Neural progenitor cell (in vitro differentiated cells): ENCODE data around the gene DEPDC1. TPM values are rescaled to one million over a fixed set of nuclear protein-coding genes. Genes with fewer than 3 reads are reported as not detected.

ENCODE experiments used
- DNase-seq: peaks from one replicate; pipeline ENCODE4 v3.0.0-alpha.2; 2016; ENCODE audit warnings: low spot score
- H2AFZ ChIP-seq: fragments of 200-600 bp; sonication (generic); replicated peaks from 2 replicates; pipeline ENCODE4 v1.6.1; 2016; ENCODE audit warnings: antibody characterized with exemption
- H3F3A ChIP-seq: fragments of 200-600 bp; sonication (generic); 2 replicates; pipeline ENCODE4 v1.6.1; 2016; ENCODE audit warnings: antibody characterized with exemption, low read depth
- H3K27ac ChIP-seq: fragments of 200-600 bp; sonication (generic); 2 replicates; pipeline ENCODE4 v1.5.1; 2016; ENCODE audit warnings: mild to moderate bottlenecking
- H3K27me3 ChIP-seq: fragments of 200-600 bp; sonication (generic); 2 replicates; pipeline ENCODE4 v1.6.1; 2016; ENCODE audit warnings: mild to moderate bottlenecking, moderate library complexity
- H3K36me3 ChIP-seq: fragments of 200-600 bp; sonication (generic); 2 replicates; pipeline ENCODE4 v1.5.1; 2016
- H3K4me1 ChIP-seq: fragments of 200-600 bp; sonication (generic); 2 replicates; pipeline ENCODE4 v1.6.1; 2016; ENCODE audit warnings: mixed run types
- H3K4me2 ChIP-seq: fragments of 200-600 bp; sonication (generic); 2 replicates; pipeline ENCODE4 v1.6.1; 2016
- H3K4me3 ChIP-seq: fragments of 200-600 bp; sonication (generic); 2 replicates; pipeline ENCODE4 v1.5.1; 2016
- H3K79me2 ChIP-seq: fragments of 200-600 bp; sonication (generic); 2 replicates; pipeline ENCODE4 v1.6.1; 2016; ENCODE audit warnings: low read depth
- H3K9ac ChIP-seq: fragments of 200-600 bp; sonication (generic); 2 replicates; pipeline ENCODE4 v1.6.1; 2016
- H3K9me3 ChIP-seq: fragments of 200-600 bp; sonication (generic); 2 replicates; pipeline ENCODE4 v1.5.1; 2016; ENCODE audit warnings: low read depth
- H4K20me1 ChIP-seq: fragments of 200-600 bp; sonication (generic); 2 replicates; pipeline ENCODE4 v1.6.1; 2016; ENCODE audit warnings: low read depth
- H3K27ac Mint-ChIP-seq: 3 replicates; pipeline ENCODE4 v1.8.0; 2021; ENCODE audit warnings: mixed read lengths
- H3K27me3 Mint-ChIP-seq: 2 replicates; pipeline ENCODE4 v1.8.0; 2022; ENCODE audit warnings: low read depth, mild to moderate bottlenecking, inconsistent platforms, moderate library complexity, mixed read lengths; ENCODE audit not compliant: insufficient read depth
- H3K36me3 Mint-ChIP-seq: 3 replicates; pipeline ENCODE4 v1.8.0; 2021; ENCODE audit warnings: mixed read lengths
- H3K4me1 Mint-ChIP-seq: 3 replicates; pipeline ENCODE4 v1.8.0; 2021; ENCODE audit warnings: mixed read lengths
- H3K4me3 Mint-ChIP-seq: 3 replicates; pipeline ENCODE4 v1.8.0; 2021; ENCODE audit warnings: mild to moderate bottlenecking, moderate library complexity, mixed read lengths
- H3K9me3 Mint-ChIP-seq: 3 replicates; pipeline ENCODE4 v1.8.0; 2020; ENCODE audit warnings: mixed read lengths
- CTCF ChIP-seq: fragments of 200-600 bp; sonication (generic); IDR thresholded peaks from 2 replicates; pipeline ENCODE4 v1.5.1; 2017; ENCODE audit warnings: antibody characterized with exemption, mild to moderate bottlenecking
- EZH2 ChIP-seq: fragments of 200-600 bp; sonication (generic); IDR thresholded peaks from 2 replicates; pipeline ENCODE4 v1.6.1; 2017; ENCODE audit warnings: antibody characterized with exemption, mild to moderate bottlenecking, moderate library complexity
- EZH2phosphoT487 ChIP-seq: fragments of 200-600 bp; sonication (generic); IDR thresholded peaks from 2 replicates; pipeline ENCODE4 v1.6.1; 2017; ENCODE audit warnings: antibody characterized with exemption
- total RNA-seq: library from RNA; depleted of rRNA; stranded (reverse); fragments of >200 nt; gene quantifications from 2 replicates; pipeline ENCODE4 v1.2.3, GENCODE V29; 2015; ENCODE audit warnings: low replicate concordance

DEPDC1 gene
- 83.8 and 144 TPM in 2 replicates for total RNA-seq

- Histone ChIP-seq H2AFZ (peak within 1 kb of the TSS; percentile 90), H3K9me3 (no peaks in the 10 kb centered on the region), H3K27ac (peak within 1 kb of the TSS; percentile 53), H3K4me2 (peak within 1 kb of the TSS; percentile 83), H3K79me2 (peaks cover 49% of the 10 kb centered on the region), H3K4me1 (peaks cover 22% of the 10 kb centered on the region), H3K27me3 (no peaks in the 10 kb centered on the region), H3K4me3 (peak within 1 kb of the TSS; percentile 81), H3F3A (no peaks in the 10 kb centered on the region), H4K20me1 (peaks cover 12% of the 10 kb centered on the region), H3K36me3 (peaks cover 18% of the 10 kb centered on the region), H3K9ac (peak within 1 kb of the TSS; percentile 69)
- Mint-ChIP-seq H3K4me1 (peaks cover 29% of the 10 kb centered on the region), H3K27me3 (peaks cover 2% of the 10 kb centered on the region), H3K36me3 (peaks cover 15% of the 10 kb centered on the region), H3K9me3 (peaks cover 17% of the 10 kb centered on the region), H3K4me3 (peak within 1 kb of the TSS; percentile 99), H3K27ac (peak within 1 kb of the TSS; percentile 99)
- peak; percentile 99 for DNase-seq
- no peak for TF ChIP-seq CTCF
- TF ChIP-seq EZH2phosphoT487: no peak
- no peak for TF ChIP-seq EZH2
Measured at GRCh38 chr1:68496680-68497357, at the start of gene DEPDC1. Gene DEPDC1 (minus strand): TSS chr1:68497082. CDS start chr1:68496999, 83 bp downstream.

GRCh38 chr1:68544651-68545050, 47.8 kb upstream of the DEPDC1 start:
- Histone ChIP-seq H3K9me3 (no peaks in the 10 kb centered on the region), H3F3A (no peaks in the 10 kb centered on the region), H3K36me3 (no peaks in the 10 kb centered on the region), H3K9ac (no peak overlapping the region), H3K27ac (no peak overlapping the region), H2AFZ (no peak overlapping the region), H3K27me3 (no peaks in the 10 kb centered on the region), H3K4me2 (no peak overlapping the region), H3K79me2 (no peaks in the 10 kb centered on the region), H4K20me1 (no peaks in the 10 kb centered on the region), H3K4me3 (no peak overlapping the region), H3K4me1 (no peaks in the 10 kb centered on the region)
- Mint-ChIP-seq H3K9me3 (no peaks in the 10 kb centered on the region), H3K4me3 (no peak overlapping the region), H3K36me3 (no peaks in the 10 kb centered on the region), H3K27ac (no peak overlapping the region), H3K4me1 (no peaks in the 10 kb centered on the region), H3K27me3 (peaks cover 2% of the 10 kb centered on the region)
- TF ChIP-seq CTCF: no peak
- no peak for DNase-seq

- H3K27ac Mint-ChIP-seq: no peak overlapping the region
- Histone ChIP-seq H3K79me2 (no peaks in the 10 kb centered on the region), H3K9me3 (no peaks in the 10 kb centered on the region), H3F3A (no peaks in the 10 kb centered on the region), H3K27me3 (no peaks in the 10 kb centered on the region), H3K4me1 (no peaks in the 10 kb centered on the region), H3K9ac (no peak overlapping the region), H3K4me2 (no peak overlapping the region), H2AFZ (no peak overlapping the region), H3K4me3 (no peak overlapping the region), H3K36me3 (no peaks in the 10 kb centered on the region), H4K20me1 (no peaks in the 10 kb centered on the region), H3K27ac (no peak overlapping the region)
- peaks cover 2% of the 10 kb centered on the region for H3K27me3 Mint-ChIP-seq
- DNase-seq: no peak
- no peak for TF ChIP-seq EZH2
- TF ChIP-seq EZH2phosphoT487: no peak
- no peak for TF ChIP-seq CTCF
- H3K36me3 Mint-ChIP-seq: no peaks in the 10 kb centered on the region
- no peaks in the 10 kb centered on the region for H3K9me3 Mint-ChIP-seq
- no peak overlapping the region for H3K4me3 Mint-ChIP-seq
- no peaks in the 10 kb centered on the region for H3K4me1 Mint-ChIP-seq
Measured at GRCh38 chr1:68542586-68542985, 45.7 kb upstream of the DEPDC1 start.
